Suppressor macrophage (primary cell): ENCODE data around the gene MEF2C.

ENCODE experiments used
- DNase-seq, 4 experiments: peaks; one replicate each; pipeline ENCODE4 v3.0.0-alpha.2; 2020 to 2022

Gene MEF2C

DNA sequence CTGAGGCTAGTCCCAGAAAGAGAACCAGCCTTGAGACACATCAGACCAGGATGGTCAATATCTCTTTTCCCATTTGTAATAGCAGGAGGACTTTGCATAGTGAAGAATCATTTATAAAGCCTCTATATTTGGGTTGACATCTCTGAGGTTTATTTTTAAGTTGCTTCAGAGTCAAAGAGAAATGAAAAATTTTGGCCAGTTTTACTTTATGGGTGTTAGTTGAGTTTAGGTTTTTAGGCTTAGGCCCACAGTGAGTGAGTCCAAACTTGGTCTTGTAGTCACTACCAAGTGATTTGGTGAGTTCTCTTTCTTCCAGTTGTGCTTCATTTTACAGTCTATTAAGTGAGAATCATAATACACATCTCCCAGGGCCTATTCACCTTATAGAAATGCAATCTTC, 5.3 kb upstream of the MEF2C start:
- no peak for DNase-seq

DNA sequence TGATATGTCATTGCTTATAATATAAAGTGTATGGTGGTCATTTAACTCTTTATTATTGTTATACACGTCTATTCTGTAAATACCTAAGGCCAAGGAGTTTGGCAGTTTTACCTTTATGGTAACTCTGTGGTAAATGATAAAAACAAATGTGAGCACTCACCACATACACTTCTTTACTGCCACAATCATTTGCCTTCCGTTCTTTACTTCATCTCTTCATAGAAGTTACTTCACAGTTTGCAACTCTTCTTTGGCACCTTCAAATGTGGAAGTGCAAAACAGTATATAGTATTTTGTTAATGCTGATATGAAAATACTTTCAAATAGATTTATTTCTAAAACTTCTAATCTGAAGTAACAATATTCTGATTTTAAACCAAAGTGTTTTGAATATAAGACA, 4.4 kb upstream of the MEF2C start:
- no peak for DNase-seq

DNA sequence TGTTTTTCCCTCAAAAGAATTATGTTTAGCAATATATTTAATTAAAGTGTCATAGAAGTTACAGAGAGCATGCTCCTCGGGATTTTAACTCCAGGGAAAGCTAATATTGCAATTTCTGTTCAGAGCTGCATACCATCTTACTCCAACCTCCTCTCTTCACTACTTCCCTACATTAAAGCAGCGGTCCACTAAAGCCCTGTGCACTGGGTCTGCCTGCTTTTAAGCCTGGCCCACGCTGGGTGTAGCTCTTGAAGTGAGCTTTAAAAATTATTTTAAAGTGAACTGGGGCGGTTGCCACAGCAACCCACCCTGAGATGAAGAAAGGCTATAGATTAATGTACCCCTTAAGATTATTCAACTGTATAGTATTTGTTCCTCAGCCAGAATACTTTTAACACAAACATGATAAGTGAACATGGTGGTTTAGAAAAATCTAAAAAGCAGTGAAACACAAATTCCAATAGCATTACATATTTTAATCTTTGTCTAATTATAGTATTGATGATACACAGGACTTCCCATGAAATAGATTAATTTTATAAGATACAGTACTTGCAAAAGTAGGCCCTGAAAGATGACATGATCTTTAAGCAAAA, 3.9 kb upstream of the MEF2C start:
- DNase-seq, result peak; percentile 21 to 59 (median 42)

DNA sequence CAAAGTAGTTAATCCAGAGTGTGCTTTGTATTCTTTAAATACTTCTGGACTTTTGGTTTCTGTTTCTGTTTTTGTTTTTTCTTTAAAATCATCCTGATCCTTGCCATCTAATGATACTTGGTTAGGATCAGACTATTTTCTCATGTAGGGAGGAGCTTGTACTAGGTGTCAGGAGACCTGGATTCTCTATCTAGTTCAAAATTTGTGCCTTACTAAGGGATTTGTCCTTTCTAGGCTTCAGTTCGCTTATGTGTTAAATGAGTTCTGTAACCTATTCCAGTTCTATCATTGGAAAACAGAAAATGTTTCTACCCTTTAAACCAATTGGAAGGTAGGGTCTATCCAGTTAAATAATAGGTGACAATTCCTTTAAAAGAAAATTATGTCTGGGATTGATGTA, 3.3 kb upstream of the MEF2C start:
- DNase-seq, result no peak

DNA sequence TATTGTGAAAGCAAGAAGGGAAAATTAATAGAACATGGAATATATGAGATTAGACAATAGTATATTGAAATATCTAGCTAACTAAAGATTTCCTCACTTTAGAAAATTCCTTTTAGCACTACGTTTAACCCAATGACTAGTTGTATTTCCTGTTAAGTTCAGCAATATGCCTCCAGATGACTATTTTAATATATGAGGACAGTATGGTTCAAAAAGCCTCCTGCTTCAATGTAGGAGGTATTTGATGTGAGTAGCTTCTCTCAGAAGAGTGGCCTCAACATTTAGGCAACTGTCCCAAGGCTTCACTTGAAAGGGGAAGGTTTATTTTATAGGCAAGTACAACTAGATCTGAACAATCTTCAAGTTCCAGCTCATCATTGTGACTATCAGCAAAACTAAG, 2.0 kb upstream of the MEF2C start:
- peak in 1 of 4 experiments; percentile 27 for DNase-seq

DNA sequence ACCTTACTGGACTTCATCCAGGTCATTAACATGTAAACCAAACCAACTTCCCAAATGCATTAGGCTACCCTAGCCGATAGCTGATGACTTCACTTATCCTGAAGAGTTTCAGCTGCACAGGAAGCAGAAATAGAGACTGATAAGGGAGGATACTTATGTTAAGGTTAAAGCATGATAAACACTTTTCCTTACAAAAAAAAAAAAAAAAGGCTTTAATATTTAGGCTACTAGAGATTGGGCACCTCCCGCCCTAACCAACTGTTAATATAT, 1.6 kb upstream of the MEF2C start:
- no peak for DNase-seq

DNA sequence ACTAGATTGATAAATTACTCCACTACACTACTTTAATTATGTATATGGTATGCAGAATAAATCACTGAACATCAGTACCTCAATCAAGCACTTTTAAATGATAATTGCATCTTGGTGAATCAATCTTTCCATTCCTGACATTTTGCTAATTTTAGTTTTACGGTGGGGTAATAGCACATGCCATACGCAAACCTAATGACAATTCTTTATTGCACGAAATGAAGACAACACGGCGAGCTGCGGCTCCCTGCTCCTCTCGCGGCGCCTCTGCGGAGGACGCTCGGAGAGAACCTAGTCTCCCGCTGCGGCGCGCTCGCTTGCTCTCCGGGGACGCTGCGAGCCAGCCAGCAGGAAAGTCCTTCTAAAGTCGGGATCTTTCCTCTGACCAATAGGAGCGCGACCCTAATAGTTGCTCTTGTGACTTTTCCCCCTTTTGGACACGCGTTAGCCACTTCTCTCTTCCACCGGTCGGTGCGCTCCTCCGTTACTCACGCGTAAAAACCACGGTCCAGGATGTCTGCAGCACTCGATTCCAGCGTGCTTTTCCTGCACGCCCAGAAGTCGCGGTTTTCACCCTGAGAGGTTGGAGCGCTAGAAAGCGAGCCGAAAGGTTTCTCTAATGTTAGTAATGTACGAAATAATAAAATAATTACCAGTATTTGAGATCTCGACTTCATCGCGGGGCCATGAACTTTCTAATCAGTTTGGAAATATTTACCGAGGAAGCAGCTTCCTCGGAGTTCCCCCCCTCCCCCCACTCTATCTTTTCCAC, 1.0 kb upstream of the MEF2C start:
- peak; percentile 69 to 79 (median 78) for DNase-seq

DNA sequence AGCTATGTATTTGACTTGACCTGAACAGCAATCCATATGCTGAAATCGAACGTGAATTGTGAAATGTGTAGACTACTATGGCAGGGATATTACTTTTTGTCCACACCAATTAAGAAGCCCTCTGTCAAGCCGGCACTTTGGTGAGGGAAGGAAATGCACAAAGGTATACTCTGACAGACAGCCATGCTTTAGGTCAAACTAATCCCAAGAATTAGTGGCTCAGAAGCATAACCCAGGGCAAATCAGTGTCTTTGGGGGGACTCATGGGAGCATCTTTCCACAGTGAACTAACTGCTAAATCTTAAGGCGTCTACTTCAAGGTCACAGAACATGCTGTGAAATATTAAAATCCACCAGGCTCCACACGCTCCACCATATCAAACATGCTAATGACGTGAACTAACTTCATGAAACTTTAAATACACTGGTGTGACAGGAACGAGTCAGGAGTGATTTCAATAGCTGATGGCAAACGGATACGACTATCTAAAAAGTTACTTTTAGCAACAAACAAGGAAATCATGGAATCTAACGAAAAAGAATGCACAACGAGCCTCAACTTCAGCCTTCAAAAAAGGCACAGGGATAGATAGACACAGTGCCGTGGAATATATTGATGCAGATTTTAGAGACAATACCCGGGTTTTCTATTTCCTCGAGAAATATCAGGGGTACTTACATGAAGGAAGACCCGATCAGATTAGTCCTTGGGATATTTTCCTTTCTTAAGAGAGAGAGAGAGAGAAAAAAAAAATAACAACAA, 527 bp downstream of the MEF2C start:
- peak; percentile 17 to 50 (median 31) for DNase-seq

DNA sequence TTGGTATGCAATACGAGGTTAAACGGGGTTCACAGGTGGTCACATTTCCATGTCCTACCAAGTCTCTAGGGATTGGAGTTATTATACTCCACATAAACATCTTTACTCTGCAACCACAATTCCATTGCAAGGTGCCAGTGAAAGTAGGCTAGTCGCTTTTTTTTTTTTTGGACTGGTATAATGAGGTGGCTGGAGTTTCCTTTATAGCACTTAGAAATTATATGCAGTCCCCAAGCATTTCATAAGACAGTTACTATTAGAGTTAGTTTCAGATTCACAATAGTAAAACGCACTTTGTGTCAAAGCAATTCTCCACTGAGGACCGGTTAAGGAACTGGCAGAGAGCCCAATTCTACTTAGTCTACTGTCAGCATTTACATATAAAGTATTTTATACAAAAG, 1.4 kb downstream of the MEF2C start:
- DNase-seq, result peak; percentile 27 to 81 (median 48)

DNA sequence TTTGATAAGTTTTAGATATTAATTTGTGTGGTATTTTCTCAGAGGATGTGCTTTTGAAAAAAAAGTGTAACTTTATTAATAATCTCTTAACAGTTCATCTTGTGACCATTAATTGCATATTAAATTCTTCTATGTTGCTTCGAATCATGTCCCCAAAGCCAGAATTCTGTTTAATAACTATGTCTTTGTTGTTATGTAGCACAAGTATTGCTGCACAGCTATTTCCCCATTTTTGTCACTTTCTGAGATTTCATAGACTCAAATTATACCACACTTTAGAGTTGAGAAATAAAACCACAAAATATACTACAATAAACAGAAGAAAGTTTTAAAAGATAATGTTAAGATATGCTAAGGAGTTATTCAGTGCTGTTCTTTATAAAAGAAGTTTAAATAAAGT, 2.8 kb downstream of the MEF2C start:
- peak in 3 of 4 experiments; percentile 28 to 69 (median 66) for DNase-seq

DNA sequence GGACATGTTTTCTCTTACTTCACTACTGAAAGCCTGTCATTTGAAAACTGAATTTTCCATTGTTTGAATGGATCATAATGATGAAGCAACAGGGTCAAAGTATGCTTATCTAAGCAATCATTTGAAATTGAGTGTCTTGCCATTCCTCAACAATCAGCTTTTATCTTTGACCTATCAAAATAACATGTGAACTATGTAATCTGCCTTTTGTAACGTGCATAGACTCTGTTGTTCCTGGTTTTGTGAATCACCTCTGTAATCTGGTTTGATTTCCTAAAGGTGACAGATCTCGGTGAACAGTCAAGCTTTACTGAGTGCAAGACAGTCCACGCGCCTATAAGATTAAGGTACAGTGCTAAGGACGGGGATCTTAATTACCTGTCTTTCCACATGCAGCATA, 3.3 kb downstream of the MEF2C start:
- DNase-seq, result peak in 1 of 4 experiments; percentile 32

DNA sequence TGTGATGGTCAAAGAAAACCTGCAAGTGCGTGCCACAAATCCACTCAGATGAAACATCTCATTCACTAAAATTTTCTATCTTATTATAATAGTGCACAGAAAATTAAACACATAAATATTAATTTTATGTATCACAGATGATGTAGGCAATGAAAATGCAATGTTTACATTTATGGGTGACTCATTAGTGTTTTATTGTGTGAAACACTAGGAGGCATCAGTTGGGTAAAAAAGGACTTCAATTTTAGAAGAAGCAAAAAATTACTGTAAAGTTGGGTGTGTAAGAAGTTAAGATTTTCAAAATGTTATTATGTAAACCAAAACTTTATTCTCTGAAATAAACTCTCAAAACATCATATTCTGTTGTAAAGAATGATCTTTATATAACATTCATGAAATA, 4.0 kb downstream of the MEF2C start:
- peak in 2 of 4 experiments; percentile 44 to 52 for DNase-seq

DNA sequence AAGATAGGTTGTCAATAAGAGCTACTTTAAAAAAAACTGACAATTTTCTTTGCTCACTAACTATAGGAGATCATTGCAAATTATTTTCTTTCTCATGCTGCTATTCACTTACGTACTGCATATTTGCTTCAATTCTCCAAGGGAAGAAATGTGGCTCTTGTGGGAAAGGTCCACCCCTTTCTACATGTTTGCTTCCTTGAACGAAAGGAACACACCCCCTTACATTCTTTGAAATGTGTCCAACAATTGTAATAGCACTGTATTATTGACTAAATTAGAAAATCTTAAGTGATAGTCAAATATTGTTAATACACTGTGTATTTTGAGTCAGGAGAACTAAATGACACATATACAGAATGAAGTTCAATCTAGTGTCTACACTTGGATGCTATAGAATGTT, 5.2 kb downstream of the MEF2C start:
- no peak for DNase-seq

DNA sequence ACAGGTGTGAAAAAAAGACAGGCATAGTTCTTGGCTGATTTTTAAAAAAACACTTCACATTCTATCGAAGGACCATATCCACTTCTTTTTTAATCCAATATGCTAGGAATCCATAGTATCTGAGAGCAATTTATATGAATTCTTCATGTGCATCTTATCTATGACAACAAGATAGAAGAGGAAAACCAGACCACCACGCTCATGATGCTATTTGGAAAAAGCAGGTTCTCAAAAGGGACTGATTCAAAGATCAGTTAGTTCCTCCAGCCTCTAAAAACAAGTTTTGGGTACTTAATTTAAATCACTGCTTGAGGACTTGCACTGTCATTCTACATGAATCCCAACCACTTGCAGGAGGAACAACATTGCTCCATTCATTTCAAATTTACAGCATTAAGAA, 6.3 kb downstream of the MEF2C start:
- DNase-seq, result no peak

DNA sequence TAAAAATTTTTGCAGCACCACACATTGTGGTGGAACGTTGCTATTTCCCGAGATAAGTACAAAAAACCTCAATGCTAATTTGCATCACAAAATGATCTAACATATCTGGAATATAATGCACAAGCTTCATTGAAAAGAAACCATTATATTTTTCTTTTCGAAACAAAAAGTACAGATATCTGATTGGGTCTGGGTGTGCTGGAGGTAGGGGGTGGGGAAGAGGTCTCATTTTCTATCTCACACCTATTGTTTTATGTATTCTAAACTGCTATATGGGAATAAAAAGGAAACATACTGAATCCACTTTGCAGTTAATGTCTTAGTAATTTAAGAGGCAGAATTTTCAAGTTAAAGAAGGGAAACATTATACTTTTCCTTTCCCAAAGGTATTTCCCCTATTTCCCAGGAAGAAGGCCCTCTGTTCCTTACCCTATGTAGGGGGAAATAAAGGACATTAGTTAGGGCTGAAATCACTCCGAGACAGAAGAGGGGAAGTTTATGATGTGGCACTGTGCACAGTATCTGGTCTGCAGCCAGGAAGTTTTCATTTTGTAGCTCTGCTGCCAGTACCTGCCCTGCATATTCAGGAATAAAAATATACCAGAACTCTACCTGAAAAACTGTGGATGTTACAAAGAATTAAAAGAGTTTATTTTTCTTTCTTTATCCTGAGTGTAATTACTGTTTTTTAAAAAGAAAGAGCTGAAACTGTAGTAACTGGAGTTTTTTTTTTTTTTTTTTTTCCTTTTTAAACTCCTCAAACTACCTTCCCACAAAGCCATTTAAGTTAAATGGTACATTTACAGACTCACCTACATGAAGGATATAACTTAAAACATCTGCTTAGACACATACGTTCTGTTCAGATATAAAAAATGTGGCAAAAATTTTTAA, 7.4 kb downstream of the MEF2C start:
- DNase-seq, result peak; percentile 29 to 61 (median 50)

DNA sequence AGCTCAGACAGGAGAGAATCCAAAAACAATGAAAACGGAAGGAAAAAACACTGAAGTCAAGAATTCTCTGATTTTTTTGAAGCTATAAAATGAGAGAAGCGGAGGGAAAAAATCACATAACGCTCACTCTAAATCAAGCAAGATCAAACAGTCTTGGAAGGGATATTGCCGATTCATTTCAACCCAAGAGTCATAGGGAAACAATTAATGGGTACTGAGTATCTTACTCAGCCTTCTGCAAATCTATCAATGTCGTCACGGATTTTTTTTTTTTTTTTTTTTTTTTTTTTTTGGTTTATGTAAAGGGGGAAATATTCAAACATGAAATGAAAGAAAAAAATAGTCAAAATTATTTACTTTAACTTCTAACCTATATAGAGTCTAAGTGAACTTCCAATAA, 9.5 kb downstream of the MEF2C start:
- DNase-seq, result no peak

DNA sequence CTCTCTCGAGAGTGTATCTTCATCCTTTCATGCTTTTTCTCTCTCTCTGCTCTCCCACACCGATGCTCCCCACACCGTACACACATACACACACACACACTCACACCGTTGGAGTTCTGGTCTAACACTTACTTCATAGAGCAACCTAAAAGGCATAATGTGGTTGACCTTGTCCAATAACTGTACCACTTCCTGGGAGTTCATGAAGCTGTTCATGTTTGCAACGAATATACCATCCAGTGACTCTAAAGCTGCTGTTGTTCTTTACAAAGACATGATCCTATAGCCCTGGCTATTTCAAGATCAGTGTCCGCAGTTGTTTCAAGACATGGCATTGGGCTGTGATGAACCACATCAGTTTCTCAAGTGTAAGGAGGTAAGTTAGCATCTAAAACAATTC, 10.0 kb downstream of the MEF2C start:
- DNase-seq, result no peak

DNA sequence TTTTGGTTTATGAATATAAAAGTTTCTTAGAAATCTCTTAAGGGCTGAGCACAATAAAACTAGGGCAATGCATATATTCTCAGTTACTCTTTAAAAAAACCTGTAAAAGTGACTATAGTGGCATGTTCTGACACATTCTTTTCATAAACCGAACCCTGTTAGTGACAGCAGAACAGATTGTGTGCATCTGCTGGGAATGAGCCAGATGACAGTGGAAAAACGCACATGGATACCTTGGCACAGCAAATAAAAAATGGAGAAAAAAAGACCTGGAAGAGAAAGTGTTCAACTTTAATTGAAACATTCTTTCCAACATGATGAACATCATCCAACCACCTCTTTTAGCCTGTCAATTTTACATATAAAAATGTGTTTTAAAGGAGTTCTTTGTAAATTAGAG, 12.7 kb downstream of the MEF2C start:
- no peak for DNase-seq

DNA sequence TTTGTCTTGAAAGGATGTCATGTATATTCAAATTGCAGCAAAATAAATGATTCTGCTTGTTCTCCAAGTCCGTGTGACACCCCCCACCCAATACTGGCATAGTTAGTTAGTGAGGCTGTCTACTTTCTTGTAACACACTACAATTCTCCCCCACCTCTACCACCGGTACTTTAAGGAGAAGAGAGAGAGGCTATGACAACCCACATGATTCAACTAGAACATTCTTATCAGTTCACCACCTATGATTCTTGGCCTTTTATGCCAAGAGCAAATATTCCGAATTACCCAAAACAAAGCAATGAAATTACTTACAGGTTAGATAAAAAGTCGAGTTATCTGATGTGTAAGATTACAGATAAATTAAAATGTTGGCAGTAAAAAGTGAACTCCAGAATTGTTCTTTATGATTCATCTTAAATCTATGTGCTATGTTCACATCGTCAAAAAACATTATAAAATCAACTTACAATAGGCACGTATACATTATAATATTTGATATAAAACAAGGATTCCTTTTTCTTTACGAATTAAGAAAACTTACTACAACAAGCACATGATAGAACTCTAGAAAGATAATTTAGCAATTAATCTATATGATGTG, 14.4 kb downstream of the MEF2C start:
- DNase-seq, result no peak

DNA sequence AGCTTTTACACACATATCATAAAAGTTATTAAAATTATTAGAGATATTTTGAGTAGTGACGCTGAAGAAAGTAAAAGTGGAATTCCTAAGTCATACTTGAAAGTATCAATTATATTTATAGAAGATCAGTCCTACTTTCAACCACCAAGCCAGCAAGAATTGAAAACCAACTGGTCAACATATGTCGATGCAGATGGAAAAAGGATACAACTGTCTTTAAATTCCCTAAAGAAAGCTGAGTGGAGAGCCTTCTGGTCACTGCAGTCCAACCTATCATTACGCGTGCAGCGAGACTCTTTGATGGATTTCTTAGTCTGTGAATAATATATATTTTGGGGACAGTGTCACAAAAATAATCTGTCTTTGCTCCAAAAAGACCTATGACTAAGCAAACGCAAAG, 15.3 kb downstream of the MEF2C start:
- DNase-seq, result no peak

DNA sequence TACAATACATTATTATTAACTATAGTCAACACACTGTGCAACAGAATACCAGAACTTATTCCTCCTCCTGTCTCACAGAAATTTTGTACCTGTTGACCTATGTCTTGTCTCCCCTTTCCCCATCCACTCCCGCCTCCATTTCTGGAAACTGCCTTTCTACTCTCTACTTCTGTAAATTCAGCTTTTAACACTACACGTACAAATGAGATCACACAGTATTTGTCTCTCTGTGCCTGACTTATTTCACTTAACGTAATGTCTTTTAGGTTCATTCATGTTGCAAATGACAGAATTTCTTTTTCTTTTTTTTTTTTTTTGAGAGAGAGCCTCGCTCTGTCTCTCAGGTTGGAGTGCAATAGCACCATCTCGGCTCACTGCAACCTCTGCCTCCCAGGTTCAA, 19.5 kb downstream of the MEF2C start:
- DNase-seq, result no peak

DNA sequence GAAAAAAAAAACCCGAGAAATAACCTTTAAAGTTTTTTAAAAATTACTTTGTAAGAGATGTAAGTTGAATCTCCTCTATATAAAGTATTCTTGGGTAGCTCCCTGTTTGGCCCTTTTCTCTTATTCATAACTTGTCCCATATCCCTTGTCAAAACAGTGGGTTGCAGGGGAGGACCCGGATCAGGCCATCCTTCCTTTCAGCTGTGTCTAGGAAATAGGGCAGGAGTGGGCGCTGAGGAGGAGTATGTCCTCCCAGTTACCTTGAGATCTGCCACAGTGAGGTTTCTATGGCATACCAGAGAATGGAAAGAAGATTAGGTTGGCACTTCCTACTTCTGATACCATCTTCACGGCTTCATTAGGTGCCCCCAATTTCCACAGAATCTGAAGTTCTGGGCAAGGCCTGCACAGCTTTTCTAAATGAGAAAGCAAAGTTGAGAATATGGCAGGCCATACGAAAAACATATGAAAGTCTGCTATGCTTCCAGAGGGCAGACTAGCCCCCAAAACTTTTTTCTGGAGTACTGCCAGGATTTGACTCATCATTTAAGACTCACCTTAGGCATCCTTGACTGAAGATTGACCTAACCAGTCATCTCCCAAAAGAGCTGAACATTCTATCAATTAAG, 20.3 kb downstream of the MEF2C start:
- no peak for DNase-seq
